ENCODE results near the gene AGTRAP. TPM values are rescaled to one million over a fixed set of nuclear protein-coding genes. Genes with fewer than 3 reads are reported as not detected.

Gene AGTRAP
- total and polyA plus RNA-seq, 9 of the 15 experiments (the other 6 are each of a cell fraction or from before 2014, with no cell fraction given) = 26.8 to 105 (median 57.5) TPM

DNA sequence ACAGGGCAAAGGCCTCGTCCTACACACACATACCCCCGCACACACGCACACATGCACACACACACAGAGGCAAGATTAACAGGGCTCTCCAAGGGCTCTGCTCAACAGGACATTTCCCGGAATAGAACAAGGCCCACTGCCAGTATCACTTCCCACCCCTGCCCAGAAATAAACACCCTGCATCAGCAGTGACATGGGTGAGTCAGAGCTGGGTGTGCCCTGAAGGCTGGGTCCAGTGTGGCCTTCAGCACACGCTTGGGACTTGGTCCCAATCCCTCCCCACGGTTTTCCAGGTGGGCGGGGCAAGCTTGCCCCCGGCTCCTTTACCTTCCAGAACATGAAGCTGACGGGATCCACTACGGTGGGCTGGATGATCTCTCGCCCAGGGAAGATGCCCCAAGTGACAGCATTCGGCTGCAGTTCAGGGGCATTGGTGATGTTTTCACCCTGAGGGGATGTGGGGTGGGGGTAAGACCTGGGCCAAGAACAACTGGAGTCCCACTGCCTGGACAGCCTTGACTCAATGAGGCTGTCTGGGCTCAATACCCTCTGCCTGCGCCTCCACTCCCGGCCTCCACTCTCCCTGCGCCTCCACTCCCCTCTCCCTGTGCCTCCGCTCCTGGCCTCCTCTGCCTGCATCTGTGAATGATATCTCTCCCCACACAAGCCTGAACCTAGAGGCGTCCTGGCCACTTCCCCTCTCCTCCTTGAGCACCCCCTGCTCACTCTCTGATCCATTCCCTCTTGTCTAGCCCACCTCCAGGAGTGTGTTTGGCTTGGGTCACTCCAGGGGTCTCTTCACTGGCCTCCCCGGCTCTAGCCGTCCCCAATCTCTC is 55.2 kb downstream of the AGTRAP start (continued):
- TF ChIP-seq, protein P1, sequence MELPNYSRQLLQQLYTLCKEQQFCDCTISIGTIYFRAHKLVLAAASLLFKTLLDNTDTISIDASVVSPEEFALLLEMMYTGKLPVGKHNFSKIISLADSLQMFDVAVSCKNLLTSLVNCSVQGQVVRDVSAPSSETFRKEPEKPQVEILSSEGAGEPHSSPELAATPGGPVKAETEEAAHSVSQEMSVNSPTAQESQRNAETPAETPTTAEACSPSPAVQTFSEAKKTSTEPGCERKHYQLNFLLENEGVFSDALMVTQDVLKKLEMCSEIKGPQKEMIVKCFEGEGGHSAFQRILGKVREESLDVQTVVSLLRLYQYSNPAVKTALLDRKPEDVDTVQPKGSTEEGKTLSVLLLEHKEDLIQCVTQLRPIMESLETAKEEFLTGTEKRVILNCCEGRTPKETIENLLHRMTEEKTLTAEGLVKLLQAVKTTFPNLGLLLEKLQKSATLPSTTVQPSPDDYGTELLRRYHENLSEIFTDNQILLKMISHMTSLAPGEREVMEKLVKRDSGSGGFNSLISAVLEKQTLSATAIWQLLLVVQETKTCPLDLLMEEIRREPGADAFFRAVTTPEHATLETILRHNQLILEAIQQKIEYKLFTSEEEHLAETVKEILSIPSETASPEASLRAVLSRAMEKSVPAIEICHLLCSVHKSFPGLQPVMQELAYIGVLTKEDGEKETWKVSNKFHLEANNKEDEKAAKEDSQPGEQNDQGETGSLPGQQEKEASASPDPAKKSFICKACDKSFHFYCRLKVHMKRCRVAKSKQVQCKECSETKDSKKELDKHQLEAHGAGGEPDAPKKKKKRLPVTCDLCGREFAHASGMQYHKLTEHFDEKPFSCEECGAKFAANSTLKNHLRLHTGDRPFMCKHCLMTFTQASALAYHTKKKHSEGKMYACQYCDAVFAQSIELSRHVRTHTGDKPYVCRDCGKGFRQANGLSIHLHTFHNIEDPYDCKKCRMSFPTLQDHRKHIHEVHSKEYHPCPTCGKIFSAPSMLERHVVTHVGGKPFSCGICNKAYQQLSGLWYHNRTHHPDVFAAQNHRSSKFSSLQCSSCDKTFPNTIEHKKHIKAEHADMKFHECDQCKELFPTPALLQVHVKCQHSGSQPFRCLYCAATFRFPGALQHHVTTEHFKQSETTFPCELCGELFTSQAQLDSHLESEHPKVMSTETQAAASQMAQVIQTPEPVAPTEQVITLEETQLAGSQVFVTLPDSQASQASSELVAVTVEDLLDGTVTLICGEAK (IDR thresholded peaks at IDR 0.05) = no peak
- TF ChIP-seq, protein P1 (CRISPR knock-in tag; IDR thresholded peaks at IDR 0.05) = no peak
- TF ChIP-seq, protein P2, sequence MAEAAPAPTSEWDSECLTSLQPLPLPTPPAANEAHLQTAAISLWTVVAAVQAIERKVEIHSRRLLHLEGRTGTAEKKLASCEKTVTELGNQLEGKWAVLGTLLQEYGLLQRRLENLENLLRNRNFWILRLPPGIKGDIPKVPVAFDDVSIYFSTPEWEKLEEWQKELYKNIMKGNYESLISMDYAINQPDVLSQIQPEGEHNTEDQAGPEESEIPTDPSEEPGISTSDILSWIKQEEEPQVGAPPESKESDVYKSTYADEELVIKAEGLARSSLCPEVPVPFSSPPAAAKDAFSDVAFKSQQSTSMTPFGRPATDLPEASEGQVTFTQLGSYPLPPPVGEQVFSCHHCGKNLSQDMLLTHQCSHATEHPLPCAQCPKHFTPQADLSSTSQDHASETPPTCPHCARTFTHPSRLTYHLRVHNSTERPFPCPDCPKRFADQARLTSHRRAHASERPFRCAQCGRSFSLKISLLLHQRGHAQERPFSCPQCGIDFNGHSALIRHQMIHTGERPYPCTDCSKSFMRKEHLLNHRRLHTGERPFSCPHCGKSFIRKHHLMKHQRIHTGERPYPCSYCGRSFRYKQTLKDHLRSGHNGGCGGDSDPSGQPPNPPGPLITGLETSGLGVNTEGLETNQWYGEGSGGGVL (CRISPR knock-in tag; IDR thresholded peaks at IDR 0.05) = no peak
- TF ChIP-seq ADNP (tag; IDR thresholded peaks at IDR 0.05) (no peak), ZNF224 (CRISPR knock-in tag; IDR thresholded peaks at IDR 0.05) (no peak), ARID2 (IDR thresholded peaks at IDR 0.05) (no peak; the same call in 1 of the 2 replicates), ZNF174 (CRISPR knock-in tag; IDR thresholded peaks at IDR 0.05) (no peak), ZNF445 (CRISPR knock-in tag; IDR thresholded peaks at IDR 0.05; ENCODE audit: low read depth) (no peak), ZNF695 (CRISPR knock-in tag; IDR thresholded peaks at IDR 0.05) (no peak), SMAD3 (CRISPR knock-in tag; conservative IDR thresholded peaks at IDR 0.05) (no peak), ZNF143 (CRISPR knock-in tag; IDR thresholded peaks at IDR 0.05) (no peak), LCOR (CRISPR knock-in tag; IDR thresholded peaks at IDR 0.05) (no peak)
